NCI-H1092 treated with DMSO at 0.1 percent for 48 hours (cell line): ENCODE results near the gene FAM174A.

Source experiments
- DNase-seq: peaks from one replicate; lab custom pipeline; 2025; lab: John Stamatoyannopoulos, UW

Gene FAM174A

DNA sequence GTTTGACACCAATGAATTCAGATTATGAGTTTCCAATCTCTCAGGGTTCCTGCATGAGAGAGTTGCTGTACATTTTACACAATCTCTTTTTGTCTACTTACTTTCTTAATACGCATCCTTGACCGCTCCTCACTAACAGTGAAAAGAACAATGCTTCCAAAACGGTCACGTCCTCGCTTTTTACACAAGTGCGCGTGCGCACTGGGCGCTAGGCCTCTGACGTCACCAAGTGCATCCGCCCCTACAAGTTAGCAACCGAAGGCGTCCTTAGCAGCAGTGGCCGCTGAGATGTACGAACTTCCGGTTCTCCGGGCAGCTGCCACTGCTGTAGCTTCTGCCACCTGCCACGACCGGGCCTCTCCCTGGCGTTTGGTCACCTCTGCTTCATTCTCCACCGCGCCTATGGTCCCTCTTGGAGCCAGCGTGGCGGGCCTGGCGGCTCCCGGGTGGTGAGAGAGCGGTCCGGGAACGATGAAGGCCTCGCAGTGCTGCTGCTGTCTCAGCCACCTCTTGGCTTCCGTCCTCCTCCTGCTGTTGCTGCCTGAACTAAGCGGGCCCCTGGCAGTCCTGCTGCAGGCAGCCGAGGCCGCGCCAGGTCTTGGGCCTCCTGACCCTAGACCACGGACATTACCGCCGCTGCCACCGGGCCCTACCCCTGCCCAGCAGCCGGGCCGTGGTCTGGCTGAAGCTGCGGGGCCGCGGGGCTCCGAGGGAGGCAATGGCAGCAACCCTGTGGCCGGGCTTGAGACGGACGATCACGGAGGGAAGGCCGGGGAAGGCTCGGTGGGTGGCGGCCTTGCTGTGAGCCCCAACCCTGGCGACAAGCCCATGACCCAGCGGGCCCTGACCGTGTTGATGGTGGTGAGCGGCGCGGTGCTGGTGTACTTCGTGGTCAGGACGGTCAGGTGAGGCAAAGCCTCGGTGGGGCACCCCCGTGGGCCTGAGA, at the start of gene FAM174A:
TSS of gene FAM174A (plus strand) at position 315 of the 946 bp plus-strand sequence. CDS start at position 472, 157 bp downstream.
- peak; percentile 90 for DNase-seq

DNA sequence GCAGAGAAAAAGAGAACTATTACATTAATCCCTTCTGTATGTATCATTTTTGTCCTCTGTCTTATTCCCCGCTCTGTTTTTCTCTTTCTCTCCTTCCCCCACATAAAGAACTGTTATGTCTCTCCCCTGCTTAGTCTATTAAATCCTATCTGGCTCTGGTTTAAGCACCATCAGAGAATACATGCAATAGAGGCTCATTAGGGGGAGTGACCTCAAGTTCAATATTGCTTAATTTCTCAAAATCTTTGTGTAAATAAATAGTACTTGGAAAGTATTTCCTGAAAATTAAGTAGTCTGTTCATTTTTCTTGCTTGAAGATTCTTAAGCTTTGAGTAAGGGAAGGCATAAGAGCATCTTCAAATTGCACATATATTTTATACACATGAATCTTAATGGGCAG, 41.2 kb upstream of the FAM174A start:
- no peak for DNase-seq

DNA sequence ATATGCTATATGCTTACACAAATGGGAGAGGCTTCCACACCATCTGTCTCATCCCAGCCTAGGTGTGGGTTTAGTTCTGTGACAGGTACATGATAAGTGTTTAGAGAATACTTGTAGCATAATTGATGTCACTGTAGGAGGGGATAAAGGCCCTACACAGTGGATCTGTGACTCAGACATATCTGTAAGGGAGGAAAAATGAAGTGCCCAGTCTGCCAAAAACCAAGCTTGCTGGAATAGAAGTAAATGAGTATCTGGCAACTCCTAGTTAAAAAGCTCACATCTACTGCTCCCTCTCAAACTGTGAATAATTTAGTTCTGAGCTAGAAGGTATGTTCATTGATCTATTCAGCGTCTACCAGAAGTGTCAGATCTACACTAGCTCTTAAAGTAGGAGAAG, 38.9 kb upstream of the FAM174A start:
- DNase-seq, result no peak

DNA sequence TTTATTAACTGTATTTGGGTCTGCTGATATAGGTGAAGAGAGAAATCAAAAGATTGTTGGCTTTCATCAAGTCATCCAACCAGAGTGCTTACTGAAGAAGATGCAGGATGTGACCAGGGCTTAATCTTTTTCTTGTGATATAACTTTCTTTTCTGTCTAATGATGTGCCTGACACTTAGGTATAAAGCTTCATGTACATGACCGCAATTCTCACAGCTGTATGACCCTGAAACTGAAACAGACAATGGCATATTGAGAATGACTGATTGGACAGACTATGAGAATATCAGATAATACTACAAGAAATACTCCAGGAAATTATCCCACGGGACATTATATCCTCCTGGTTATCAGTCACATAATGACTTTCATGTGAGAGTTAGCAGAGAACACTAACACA, 32.5 kb upstream of the FAM174A start:
- DNase-seq, result no peak

DNA sequence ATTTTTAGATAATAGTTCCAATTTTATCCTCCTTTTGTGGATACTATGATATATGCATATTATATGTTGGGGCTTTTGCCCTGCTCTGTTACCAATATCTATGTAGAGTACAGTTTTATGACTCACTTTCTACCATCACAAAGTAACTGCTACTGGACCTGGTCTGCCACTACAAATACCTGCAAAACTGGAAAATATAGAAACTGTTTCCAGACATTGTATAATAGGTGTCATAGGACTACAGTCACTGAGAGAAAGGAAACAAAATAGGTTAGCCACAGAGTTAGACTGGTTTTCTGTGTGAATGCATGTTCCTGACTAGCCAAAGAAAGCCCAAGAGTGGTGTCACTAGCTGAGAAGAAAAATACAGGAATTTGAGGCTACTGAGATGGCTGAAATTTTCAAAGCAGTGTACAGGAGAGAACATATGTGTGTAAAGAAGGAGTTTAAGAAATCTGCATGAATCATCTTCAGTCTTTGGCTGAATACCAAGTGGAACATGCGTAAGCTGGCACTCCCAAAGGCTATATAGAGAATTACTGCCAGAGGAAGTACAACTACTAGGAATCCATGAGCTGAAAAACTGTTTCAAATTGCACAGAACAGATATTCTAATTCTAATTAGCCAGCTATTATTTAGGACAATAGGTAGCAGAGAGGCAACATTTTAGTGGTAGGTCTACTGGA, 29.0 kb upstream of the FAM174A start:
- no peak for DNase-seq

DNA sequence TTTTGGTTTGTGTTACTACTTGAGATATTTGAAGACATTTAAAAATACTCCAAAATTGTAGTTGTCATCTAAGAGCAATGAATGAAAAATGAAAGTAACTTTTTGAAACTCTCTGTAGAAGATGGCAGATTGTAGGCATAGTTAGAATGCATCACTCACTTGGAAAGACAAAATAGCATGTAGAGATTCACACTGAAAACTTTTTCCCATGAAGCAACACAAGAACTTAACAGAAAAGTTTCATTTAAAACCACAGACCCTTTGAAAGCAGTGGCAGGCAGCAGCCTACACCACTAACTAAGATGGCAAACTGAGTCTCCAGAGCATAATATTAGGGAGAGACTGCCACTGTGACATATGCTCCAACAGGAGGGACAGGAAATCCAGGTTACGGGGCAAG, 18.9 kb upstream of the FAM174A start:
- no peak for DNase-seq

DNA sequence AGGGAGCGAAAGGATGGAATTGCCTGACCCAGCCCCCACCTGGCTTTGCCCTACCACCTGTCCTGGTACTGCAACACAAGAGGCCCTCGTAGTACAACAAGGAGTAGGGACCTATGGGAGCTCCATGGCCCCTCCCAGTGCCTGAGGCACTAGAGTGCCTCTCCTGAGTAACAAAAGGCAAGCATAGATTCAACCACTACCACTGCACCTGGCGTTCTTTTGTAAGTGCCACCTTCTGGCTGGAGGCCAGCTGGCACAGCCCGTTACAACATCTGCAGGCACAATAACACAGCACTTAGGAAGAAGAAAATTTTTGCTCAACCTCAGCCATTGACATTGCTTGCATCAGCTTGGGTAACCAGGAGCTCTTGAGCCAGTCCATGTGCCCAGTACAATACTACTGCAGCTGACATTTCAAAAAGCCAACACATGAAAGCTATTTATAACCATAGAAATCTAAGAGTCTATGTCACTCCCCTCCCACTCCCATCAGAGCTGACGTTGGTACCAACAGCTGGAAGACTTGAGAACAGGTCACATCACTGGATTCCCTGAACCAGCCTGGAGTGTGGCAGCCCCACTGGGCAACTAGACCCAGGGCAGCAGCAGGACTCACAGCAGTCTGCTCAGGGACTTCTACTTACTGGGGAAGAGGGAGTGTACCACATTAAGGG, 17.7 kb upstream of the FAM174A start:
- DNase-seq, result peak; percentile 89

DNA sequence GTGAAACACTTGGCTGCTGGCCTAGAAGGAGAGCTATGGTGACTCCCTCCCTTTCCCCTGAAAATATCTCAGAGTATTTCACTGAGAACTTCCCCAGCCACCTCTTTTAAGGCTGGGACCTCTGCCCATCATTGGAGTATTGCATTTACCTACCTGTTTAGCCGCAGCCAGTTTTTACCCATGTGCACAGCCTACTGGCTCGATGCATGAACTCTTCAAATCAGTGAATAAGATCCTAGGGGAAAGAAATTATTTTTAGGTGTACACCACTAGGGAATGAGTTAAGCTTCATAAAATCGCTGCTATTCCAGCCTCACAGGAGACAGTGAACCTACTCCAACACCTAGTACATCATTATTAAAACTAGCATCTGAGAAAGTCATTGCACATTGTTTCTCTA, 16.8 kb upstream of the FAM174A start:
- no peak for DNase-seq

DNA sequence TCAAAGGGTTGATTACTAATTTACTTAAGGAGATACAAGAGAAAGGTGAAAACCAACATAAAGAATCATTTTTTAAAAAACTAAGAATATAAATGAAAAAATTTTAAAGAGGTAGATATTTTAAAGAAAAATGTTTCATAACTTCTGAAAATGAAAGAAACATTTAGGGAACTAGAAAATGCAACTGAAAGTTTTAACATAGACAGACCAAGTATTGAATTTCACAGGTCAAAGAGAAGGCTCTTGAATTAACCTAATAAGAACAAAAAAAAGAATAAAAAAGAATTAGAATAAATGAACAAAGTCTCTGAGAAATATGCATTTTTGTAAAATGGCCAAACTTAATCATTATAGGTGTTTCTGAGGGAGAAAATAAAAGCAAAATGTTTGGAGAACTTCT, 16.1 kb upstream of the FAM174A start:
- no peak for DNase-seq

DNA sequence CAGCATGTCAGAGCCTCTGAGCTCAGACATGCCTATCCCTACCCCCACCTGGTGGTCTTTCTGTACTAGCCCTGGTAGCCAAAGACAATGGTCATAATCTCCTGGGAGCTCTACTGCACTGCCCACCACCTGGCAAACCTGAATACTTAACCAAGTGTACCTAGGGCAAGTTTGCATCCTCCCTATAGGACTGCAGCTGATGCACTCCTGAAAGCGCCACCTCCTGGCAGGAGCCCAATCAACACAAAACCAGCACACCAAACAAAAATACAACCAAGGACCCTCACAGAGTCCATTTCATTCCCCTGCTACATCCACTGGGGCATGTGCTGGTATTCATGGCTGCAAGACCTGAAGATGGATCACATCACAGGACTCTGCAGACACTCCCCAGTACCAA, 14.8 kb upstream of the FAM174A start:
- no peak for DNase-seq

DNA sequence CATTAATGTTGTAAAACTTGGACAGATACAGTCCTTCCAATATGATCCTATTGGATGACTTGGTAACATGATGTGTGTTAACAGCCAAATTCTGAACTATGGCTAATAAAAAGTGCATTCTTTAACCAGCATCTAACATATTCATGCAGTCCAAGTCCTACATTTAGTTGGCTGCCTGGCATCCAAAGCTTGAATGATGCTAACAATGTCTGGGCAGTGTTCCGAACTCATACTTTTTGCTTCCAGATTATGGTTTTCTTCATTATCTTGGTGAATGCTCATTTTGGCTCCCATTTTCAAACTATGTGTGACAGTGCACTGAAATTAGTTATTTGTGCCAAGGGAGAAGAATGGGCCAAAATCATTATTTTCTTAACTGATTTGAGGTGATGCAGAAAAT, 2.8 kb downstream of the FAM174A start:
- no peak for DNase-seq

DNA sequence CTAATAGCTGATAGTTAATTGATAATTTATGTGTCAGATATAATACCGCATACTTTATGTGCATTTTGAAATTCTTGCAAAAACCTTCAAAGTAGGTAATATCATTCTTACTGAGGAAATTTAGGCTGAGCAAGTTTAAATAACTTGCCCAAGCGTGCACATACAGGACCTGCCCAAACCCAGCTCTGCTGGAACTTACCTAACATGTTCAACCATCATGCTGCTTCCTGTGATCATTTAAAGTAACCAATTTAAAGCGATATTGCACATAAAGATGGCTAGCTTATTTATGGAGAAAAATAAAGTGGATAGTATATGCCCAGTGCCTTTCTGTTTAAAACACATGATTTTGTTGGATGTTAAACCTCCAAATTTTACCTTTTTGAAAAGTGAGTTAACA, 4.3 kb downstream of the FAM174A start:
- DNase-seq, result no peak

DNA sequence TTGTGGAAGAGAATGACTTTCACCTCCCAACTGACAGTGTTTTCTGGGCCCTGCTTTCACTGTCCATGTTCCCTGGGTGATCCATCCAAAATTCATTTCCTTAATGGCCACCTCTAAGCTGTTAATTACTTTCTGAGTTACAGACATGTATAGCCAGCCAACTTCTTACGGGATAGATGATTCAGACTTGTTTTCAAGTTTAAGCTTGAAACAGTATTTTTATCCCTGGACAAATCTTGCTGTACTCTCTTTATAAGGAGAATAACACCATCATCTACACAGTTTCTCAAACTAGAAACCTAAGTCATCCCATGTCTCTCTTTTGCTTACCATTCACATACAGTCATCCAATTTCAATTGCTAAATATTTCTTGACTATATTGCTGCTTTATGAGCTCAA, 6.9 kb downstream of the FAM174A start:
- no peak for DNase-seq

DNA sequence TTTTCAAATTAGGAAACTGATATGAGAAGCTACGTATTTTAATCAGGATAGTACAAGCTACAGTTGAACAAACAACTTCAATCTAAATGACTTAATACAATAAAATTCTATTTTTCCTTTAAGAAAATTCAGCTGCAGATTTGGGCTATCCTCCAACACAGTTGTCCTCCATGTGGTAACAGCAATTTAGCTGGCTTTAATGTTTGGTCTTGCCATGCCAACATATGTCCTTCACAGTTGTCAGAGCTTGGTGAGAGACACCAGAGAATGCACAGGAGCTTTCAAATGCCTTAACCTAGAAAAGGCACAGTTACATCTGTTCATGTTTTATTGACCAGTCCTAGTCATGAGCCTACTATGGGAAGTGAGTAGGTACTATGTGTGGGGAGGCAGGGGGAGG, 10.8 kb downstream of the FAM174A start:
- DNase-seq, result no peak

DNA sequence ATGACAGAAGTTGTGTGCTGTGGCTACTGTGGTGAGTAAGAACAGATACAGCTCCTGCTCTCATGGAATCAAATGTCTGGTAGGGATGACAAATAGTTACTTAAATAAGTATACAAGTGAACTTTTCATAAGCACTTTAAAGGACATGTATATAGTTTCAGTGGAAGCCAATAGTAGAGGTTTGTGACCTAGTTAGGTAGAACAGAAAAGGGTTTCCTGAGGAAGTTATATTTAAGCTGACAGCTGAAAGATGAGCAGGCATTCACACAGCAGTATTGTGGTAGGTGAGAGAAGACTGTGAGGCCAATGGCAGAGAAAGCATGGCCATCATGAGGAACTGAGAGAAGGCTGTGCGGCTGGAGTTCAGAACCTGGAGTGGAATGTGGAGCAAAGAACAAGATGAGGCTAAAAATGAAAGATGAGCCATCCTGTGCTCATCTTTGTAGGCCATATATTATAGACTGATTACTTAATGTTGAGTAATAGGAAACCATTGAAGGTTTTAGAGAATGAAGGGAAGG, 15.4 kb downstream of the FAM174A start:
- no peak for DNase-seq

DNA sequence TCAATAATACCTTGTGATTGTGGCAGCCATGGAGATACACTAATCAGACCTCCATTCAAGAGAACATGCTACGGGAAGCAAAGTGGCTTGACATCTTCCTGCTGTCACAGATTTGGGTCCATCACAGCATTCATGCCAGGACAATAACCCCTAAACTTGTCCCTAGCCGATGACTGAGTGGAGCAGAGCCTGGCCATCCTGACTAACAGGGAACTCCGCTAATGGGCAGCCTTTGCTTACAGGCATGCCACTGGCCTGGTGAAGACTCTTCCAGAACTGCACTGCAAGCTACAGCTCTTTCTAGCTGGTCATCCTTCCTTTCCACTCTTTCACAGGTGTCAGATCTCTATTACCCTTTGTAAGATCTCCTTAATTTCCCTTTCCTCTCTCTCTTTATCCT, 16.0 kb downstream of the FAM174A start:
- no peak for DNase-seq

DNA sequence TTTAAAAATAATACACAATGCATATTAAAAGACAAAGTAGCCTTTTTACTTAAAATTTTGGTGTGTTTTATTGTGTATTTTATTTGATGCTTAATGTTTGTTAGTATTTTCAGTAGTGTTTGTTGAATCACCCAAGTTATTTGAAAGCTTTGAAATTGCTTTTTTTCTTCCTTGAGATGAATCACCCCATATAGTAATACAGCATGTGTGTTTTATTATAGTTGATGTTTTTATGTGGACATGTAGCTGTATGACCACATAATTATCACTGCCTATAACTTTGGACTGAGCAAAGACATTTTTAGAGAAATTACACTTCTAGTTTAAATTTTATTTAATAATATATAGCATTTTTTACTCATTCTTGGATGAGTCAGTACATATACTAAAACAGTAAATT, 18.0 kb downstream of the FAM174A start:
- no peak for DNase-seq

DNA sequence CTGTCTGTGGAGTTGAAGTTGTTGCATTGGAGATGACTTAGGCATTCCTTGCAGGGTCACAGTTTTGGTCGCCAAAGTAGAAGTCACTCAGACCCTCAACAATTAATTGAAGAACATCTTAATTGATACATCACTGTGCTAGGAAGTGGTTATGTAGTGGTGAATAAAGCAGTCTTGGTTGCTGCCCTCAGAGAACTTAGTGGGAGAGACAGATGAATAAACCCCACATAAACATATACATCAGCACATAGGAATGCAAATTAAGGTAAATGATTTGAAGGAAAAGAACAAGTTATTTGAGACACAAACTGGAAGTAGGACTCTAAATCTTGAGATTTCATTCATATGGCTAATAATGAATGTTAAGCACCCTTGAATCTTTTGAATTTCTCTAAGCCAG, 25.7 kb downstream of the FAM174A start:
- no peak for DNase-seq

DNA sequence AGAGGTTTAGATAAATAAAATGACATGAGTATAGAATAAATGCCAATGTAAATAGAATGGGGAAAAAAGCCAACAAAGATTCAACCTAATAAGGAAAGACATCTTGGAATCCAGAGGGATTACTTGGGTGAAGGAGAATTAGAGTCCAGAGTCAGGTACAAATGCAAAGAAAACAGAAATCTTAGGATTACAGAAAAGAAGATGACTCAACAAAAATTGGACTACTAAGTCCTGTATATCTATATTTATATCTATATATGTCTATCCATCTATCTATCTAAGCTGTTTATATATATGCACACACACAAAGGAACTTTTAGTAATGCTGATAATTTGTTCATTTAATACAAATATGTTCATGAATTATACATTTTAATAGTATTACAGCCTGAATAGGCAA, 27.6 kb downstream of the FAM174A start:
- no peak for DNase-seq

DNA sequence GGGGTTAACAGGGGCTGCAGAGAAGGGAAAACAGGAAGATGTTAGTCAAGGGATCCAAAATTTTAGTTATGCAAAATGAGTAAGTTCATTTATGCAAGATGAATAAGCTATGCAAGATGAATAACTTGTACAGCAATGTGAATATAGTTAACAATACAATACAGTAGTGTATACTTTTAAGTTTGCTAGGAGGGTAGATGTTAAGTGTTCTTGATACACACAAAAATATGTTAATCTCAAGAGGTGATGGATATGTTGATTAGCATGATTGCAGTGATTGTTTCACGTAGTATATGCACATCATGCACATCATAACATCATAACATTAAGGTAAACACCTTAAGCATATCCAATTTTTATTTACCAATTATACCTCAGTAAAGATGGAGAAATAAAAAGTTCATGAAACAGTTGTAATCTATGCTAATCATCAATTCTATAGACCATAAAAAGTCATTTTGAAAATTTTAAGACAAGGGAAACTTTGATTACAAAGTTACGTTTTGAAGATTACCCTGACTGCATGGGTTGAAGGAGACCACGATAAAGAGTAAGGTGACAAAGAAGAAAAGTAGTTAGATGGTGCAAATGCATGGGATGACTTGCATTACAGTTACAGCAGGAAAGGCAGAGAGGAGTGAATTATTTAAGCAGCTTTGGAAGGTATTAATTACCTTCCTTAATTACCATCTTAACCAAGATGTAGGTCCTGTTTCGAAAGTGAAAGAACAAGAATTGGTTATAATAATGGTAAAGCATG, 31.4 kb downstream of the FAM174A start:
- no peak for DNase-seq

DNA sequence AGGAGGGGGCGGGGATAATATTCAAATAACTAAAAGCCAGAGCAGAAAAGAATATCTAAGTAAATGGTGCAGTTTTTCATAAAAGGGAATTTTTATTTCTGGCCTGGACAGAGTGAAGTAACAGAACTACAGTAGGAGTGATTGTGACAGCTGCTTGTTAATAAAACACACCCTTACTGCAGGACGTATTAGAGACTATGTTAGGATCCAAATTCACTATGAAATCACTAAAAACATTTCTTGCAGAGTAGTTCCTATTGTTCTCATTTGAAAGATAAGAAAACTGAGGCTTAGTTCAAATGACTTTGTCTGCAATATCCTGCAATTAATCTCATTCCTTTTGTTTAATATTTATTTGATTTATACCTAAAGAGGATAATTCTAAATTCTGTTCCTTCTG, 39.5 kb downstream of the FAM174A start:
- no peak for DNase-seq

DNA sequence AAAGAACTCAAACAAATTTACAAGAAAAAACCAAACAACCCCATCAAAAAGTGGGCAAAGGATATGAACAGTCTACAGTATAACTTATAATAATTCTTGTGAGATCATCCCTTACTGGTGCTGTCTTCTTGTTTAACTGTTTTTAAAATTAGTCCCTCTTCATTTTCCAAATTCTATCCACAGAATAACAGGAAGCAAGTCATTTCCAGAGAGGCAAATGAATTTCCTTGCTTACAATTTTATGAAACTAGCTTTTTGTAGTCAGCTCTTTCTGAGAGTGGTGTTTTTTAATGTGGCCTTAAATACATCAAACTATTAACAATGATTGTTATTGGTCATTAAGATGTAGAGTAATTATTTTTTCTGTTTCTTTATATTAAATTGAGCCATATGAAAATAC, 40.6 kb downstream of the FAM174A start:
- DNase-seq, result no peak
